HEK293T (cell line): ENCODE measurements around the gene CASR.

Experiments
- ARNT ChIP-seq: fragments of 450-650 bp; IDR thresholded peaks from 2 replicates; pipeline ENCODE4 v1.6.1; 2017; ENCODE audit warnings: mild to moderate bottlenecking
- BHLHE40 ChIP-seq: fragments of 450-650 bp; IDR thresholded peaks from 2 replicates; pipeline ENCODE4 v1.6.1; 2016; ENCODE audit warnings: mild to moderate bottlenecking, moderate library complexity, borderline replicate concordance
- CTBP1 ChIP-seq: fragments of 450-650 bp; IDR thresholded peaks from 2 replicates; pipeline ENCODE4 v1.6.1; 2016; ENCODE audit warnings: borderline replicate concordance
- ELF4 ChIP-seq: fragments of 450-650 bp; IDR thresholded peaks from 2 replicates; pipeline ENCODE4 v1.6.1; 2017; ENCODE audit warnings: antibody characterized with exemption
- FOXA1 ChIP-seq: fragments of 450-650 bp; IDR thresholded peaks from 2 replicates; pipeline ENCODE4 v1.6.1; 2016; ENCODE audit warnings: mild to moderate bottlenecking
- FOXK2 ChIP-seq: fragments of 450-650 bp; IDR thresholded peaks from 2 replicates; pipeline ENCODE4 v1.6.1; 2016; ENCODE audit warnings: mild to moderate bottlenecking
- FOXM1 ChIP-seq: fragments of 450-650 bp; IDR thresholded peaks from 2 replicates; pipeline ENCODE4 v1.6.1; 2017; ENCODE audit warnings: mild to moderate bottlenecking, borderline replicate concordance
- HDGF ChIP-seq: fragments of 450-650 bp; IDR thresholded peaks from 2 replicates; pipeline ENCODE4 v1.6.1; 2017; ENCODE audit warnings: antibody characterized with exemption, borderline replicate concordance
- LEF1 ChIP-seq: fragments of 450-650 bp; IDR thresholded peaks from 2 replicates; pipeline ENCODE4 v1.6.1; 2017; ENCODE audit warnings: mild to moderate bottlenecking, borderline replicate concordance
- NFRKB ChIP-seq: fragments of 450-650 bp; IDR thresholded peaks from 2 replicates; pipeline ENCODE4 v1.6.1; 2016; ENCODE audit warnings: mild to moderate bottlenecking, moderate library complexity
- PKNOX1 ChIP-seq: fragments of 450-650 bp; IDR thresholded peaks from 2 replicates; pipeline ENCODE4 v1.6.1; 2016
- SP1 ChIP-seq: fragments of 450-650 bp; IDR thresholded peaks from 2 replicates; pipeline ENCODE4 v1.6.1; 2017
- SUZ12 ChIP-seq: fragments of 450-650 bp; IDR thresholded peaks from 2 replicates; pipeline ENCODE4 v1.6.1; 2016; ENCODE audit warnings: mild to moderate bottlenecking
- ZNF384 ChIP-seq: fragments of 450-650 bp; IDR thresholded peaks from 2 replicates; pipeline ENCODE4 v1.6.1; 2016

GRCh38 chr3:122312826-122313225 lies 129.4 kb downstream of the CASR start:
- TF ChIP-seq BHLHE40 (no peak), NFRKB (no peak), ZNF384 (no peak), FOXM1 (no peak), SP1 (no peak), ARNT (no peak), FOXA1 (no peak), LEF1 (no peak), ELF4 (no peak), SUZ12 (no peak), FOXK2 (no peak), HDGF (no peak), CTBP1 (no peak), PKNOX1 (no peak)
